GM12873 (cell line): Measurements from ENCODE around the gene DROSHA.

Experiments used
- CTCF ChIP-seq: IDR thresholded peaks from 2 replicates; pipeline ENCODE4 v1.5.1; 2012; ENCODE audit warnings: low read depth, mild to moderate bottlenecking, moderate library complexity, low read length, control low read depth; ENCODE audit not compliant: insufficient read depth; ENCODE audit errors: missing control alignments

Gene DROSHA

GRCh38 chr5:31415960-31416359, 115.9 kb downstream of the DROSHA start:
- TF ChIP-seq CTCF: no peak

- no peak for TF ChIP-seq CTCF
Observed at GRCh38 chr5:31415009-31415923, 116.6 kb downstream of the DROSHA start.

- TF ChIP-seq CTCF: no peak
Observed at GRCh38 chr5:31413030-31413812, 118.7 kb downstream of the DROSHA start.

GRCh38 chr5:31412324-31412723, 119.6 kb downstream of the DROSHA start:
- no peak for TF ChIP-seq CTCF

GRCh38 chr5:31410089-31410488, 121.8 kb downstream of the DROSHA start:
- no peak for TF ChIP-seq CTCF

- no peak for TF ChIP-seq CTCF
Observed at GRCh38 chr5:31408814-31409213, 123.1 kb downstream of the DROSHA start.
